GM12875 (cell line): ENCODE measurements around the gene RPTOR.

Experiments
- H3K4me3 ChIP-seq: one replicate; pipeline ENCODE4 v1.5.1; 2011; ENCODE audit warnings: low read depth, low read length, control low read depth
- CTCF ChIP-seq: IDR thresholded peaks from 2 replicates; pipeline ENCODE4 v1.5.1; 2011; ENCODE audit warnings: low read depth, mild to moderate bottlenecking, control low read depth, inconsistent platforms, low read length, moderate library complexity, borderline replicate concordance; ENCODE audit not compliant: insufficient read depth

The RPTOR gene

GRCh38 chr17:80703142-80703478 is 158.5 kb downstream of the RPTOR start:
- no peak for TF ChIP-seq CTCF
- no peak overlapping the region for H3K4me3 ChIP-seq

- no peak for TF ChIP-seq CTCF
- H3K4me3 ChIP-seq = no peak overlapping the region
These were observed 159.8 kb downstream of the RPTOR start for GRCh38 chr17:80704381-80704819.

GRCh38 chr17:80704894-80705293 is 160.3 kb downstream of the RPTOR start:
- no peak overlapping the region for H3K4me3 ChIP-seq
- TF ChIP-seq CTCF = no peak

- no peak overlapping the region for H3K4me3 ChIP-seq
These were observed 161.3 kb downstream of the RPTOR start for GRCh38 chr17:80705988-80706387.

GRCh38 chr17:80706463-80706867 is 161.8 kb downstream of the RPTOR start:
- H3K4me3 ChIP-seq = no peak overlapping the region
- no peak for TF ChIP-seq CTCF

More at GRCh38 chr17:80705988-80706387, 161.3 kb downstream of the RPTOR start:
- no peak for TF ChIP-seq CTCF

- TF ChIP-seq CTCF = no peak
These were observed 163.8 kb downstream of the RPTOR start for GRCh38 chr17:80708480-80708879.

GRCh38 chr17:80709090-80709695 is 164.6 kb downstream of the RPTOR start:
- H3K4me3 ChIP-seq = no peak overlapping the region
- no peak for TF ChIP-seq CTCF

More at GRCh38 chr17:80708480-80708879, 163.8 kb downstream of the RPTOR start:
- no peak overlapping the region for H3K4me3 ChIP-seq
